H9 (cell line): ENCODE results near the gene GORAB. TPM values are rescaled to one million over a fixed set of nuclear protein-coding genes. Genes with fewer than 3 reads are reported as not detected.

ENCODE experiments used
- DNase-seq: peaks from one replicate; pipeline ENCODE4 v3.0.0-alpha.2; 2017
- H2AFZ ChIP-seq: one replicate; pipeline ENCODE4 v1.6.1; 2013; ENCODE audit warnings: mild to moderate bottlenecking, low read length, control low read depth, moderate library complexity
- H2AK5ac ChIP-seq: 2 replicates; pipeline ENCODE4 v1.6.1; 2013; ENCODE audit warnings: low read length, control low read depth, mixed read lengths; ENCODE audit not compliant: insufficient read length
- H2BK120ac ChIP-seq: one replicate; pipeline ENCODE4 v1.6.1; 2013; ENCODE audit warnings: low read depth, mild to moderate bottlenecking, low read length, control low read depth, inconsistent platforms; ENCODE audit not compliant: poor library complexity, severe bottlenecking
- H2BK12ac ChIP-seq: 2 replicates; pipeline ENCODE4 v1.6.1; 2013; ENCODE audit warnings: low read length, control low read depth, mixed read lengths, low read depth; ENCODE audit not compliant: insufficient read length
- H2BK15ac ChIP-seq: 2 replicates; pipeline ENCODE4 v1.6.1; 2013; ENCODE audit warnings: low read depth, low read length, control low read depth
- H2BK20ac ChIP-seq: one replicate; pipeline ENCODE4 v1.6.1; 2013; ENCODE audit warnings: low read depth, mild to moderate bottlenecking, low read length, control low read depth, inconsistent platforms; ENCODE audit not compliant: poor library complexity, severe bottlenecking
- H2BK5ac ChIP-seq: 2 replicates; pipeline ENCODE4 v1.6.1; 2013; ENCODE audit warnings: low read length, control low read depth, mixed read lengths; ENCODE audit not compliant: insufficient read length
- H3K14ac ChIP-seq: 2 replicates; pipeline ENCODE4 v1.6.1; 2013; ENCODE audit warnings: low read length, control low read depth; ENCODE audit not compliant: insufficient read depth
- H3K18ac ChIP-seq: 2 replicates; pipeline ENCODE4 v1.6.1; 2013; ENCODE audit warnings: low read depth, mild to moderate bottlenecking, mixed read lengths, low read length, control low read depth; ENCODE audit not compliant: insufficient read length
- H3K23ac ChIP-seq: 2 replicates; pipeline ENCODE4 v1.6.1; 2013; ENCODE audit warnings: low read length, control low read depth, mixed read lengths, low read depth; ENCODE audit not compliant: insufficient read length
- H3K23me2 ChIP-seq: 2 replicates; pipeline ENCODE4 v1.6.1; 2013; ENCODE audit warnings: low read depth, mild to moderate bottlenecking, mixed read lengths, low read length, control low read depth; ENCODE audit not compliant: insufficient read length, poor library complexity, severe bottlenecking
- H3K27ac ChIP-seq: 2 replicates; pipeline ENCODE4 v1.5.1; 2013; ENCODE audit warnings: low read length, control low read depth, mixed read lengths, low read depth; ENCODE audit not compliant: insufficient read length
- H3K27me3 ChIP-seq: 2 replicates; pipeline ENCODE4 v1.6.1; 2013; ENCODE audit warnings: low read length, control low read depth, inconsistent platforms; ENCODE audit not compliant: insufficient read depth
- H3K4ac ChIP-seq: 2 replicates; pipeline ENCODE4 v1.6.1; 2013; ENCODE audit warnings: low read depth, mild to moderate bottlenecking, control low read depth, inconsistent platforms, low read length, moderate library complexity
- H3K4me1 ChIP-seq: 2 replicates; pipeline ENCODE4 v1.6.1; 2013; ENCODE audit warnings: low read length, control low read depth, inconsistent platforms; ENCODE audit not compliant: insufficient read depth
- H3K4me2 ChIP-seq: 2 replicates; pipeline ENCODE4 v1.6.1; 2013; ENCODE audit warnings: low read length, control low read depth, mixed read lengths; ENCODE audit not compliant: insufficient read length, insufficient read depth
- H3K56ac ChIP-seq: 2 replicates; pipeline ENCODE4 v1.6.1; 2013; ENCODE audit warnings: low read depth, mild to moderate bottlenecking, mixed read lengths, low read length, control low read depth; ENCODE audit not compliant: insufficient read length
- H3K79me1 ChIP-seq: 2 replicates; pipeline ENCODE4 v1.6.1; 2013; ENCODE audit warnings: low read depth, mild to moderate bottlenecking, moderate library complexity, low read length, control low read depth, inconsistent platforms; ENCODE audit not compliant: insufficient read depth, poor library complexity, severe bottlenecking
- H3K79me2 ChIP-seq: 2 replicates; pipeline ENCODE4 v1.6.1; 2013; ENCODE audit warnings: low read length, control low read depth, inconsistent platforms; ENCODE audit not compliant: insufficient read depth
- H3K9ac ChIP-seq: 2 replicates; pipeline ENCODE4 v1.6.1; 2013; ENCODE audit warnings: low read length, control low read depth, mixed read lengths; ENCODE audit not compliant: insufficient read length; ENCODE audit errors: extremely low read depth
- H3K9me3 ChIP-seq: one replicate; pipeline ENCODE4 v1.6.1; 2013; ENCODE audit warnings: low read depth, low read length, inconsistent platforms; ENCODE audit not compliant: control insufficient read depth
- H3T11ph ChIP-seq: one replicate; pipeline ENCODE4 v1.6.1; 2013; ENCODE audit warnings: mild to moderate bottlenecking, low read length, control low read depth, inconsistent platforms
- H4K20me1 ChIP-seq: one replicate; pipeline ENCODE4 v1.6.1; 2013; ENCODE audit not compliant: control insufficient read depth, insufficient read length, insufficient read depth
- H4K5ac ChIP-seq: 2 replicates; pipeline ENCODE4 v1.6.1; 2013; ENCODE audit warnings: low read depth, mild to moderate bottlenecking, mixed read lengths, low read length, control low read depth; ENCODE audit not compliant: insufficient read length
- H4K8ac ChIP-seq: replicated peaks from 2 replicates; pipeline ENCODE4 v1.6.1; 2013; ENCODE audit warnings: low read length, control low read depth, mixed read lengths, low read depth; ENCODE audit not compliant: insufficient read length
- H4K91ac ChIP-seq: 2 replicates; pipeline ENCODE4 v1.6.1; 2013; ENCODE audit warnings: low read depth, mild to moderate bottlenecking, moderate library complexity, mixed read lengths, low read length, control low read depth; ENCODE audit not compliant: insufficient read length
- H3K27ac Mint-ChIP-seq, 3 experiments: 2 replicates in 2 of 3; 3 replicates in 1 of 3; pipeline ENCODE4 v1.8.0; 2020 to 2021; ENCODE audit warnings: mixed read lengths in 3 of 3, mild to moderate bottlenecking in 1 of 3, moderate library complexity in 1 of 3
- H3K27me3 Mint-ChIP-seq: 2 replicates; pipeline ENCODE4 v1.8.0; 2021; ENCODE audit warnings: low read depth, mild to moderate bottlenecking, moderate library complexity, mixed read lengths
- H3K36me3 Mint-ChIP-seq, 3 experiments: 2 replicates in 2 of 3; 3 replicates in 1 of 3; pipeline ENCODE4 v1.8.0; 2020 to 2021; ENCODE audit warnings: low read depth in 3 of 3, mixed read lengths in 3 of 3; ENCODE audit not compliant: insufficient read depth in 1 of 3
- H3K4me1 Mint-ChIP-seq, 2 experiments: 2 replicates each; pipeline ENCODE4 v1.8.0; 2020; ENCODE audit warnings: mixed read lengths in 2 of 2
- H3K4me3 Mint-ChIP-seq, 2 experiments: 2 replicates in 1 of 2; 3 replicates in 1 of 2; pipeline ENCODE4 v1.8.0; 2020 to 2021; ENCODE audit warnings: mild to moderate bottlenecking in 2 of 2, mixed read lengths in 2 of 2, moderate library complexity in 1 of 2
- H3K9me3 Mint-ChIP-seq, 2 experiments: 2 replicates in 1 of 2; 3 replicates in 1 of 2; pipeline ENCODE4 v1.8.0; 2020; ENCODE audit warnings: mild to moderate bottlenecking in 2 of 2, mixed read lengths in 2 of 2, moderate library complexity in 1 of 2
- CTCF ChIP-seq: fragments of 200-600 bp; sonication (generic); conservative IDR thresholded peaks from 3 replicates; pipeline ENCODE4 v1.8.0; 2021; ENCODE audit warnings: antibody characterized with exemption, mild to moderate bottlenecking
- WGBS: extraction: QIAGEN DNeasy Blood & Tissue Kit; methylation state at CpG from one replicate; pipeline ENCODE4 v1.1.7; 2013; ENCODE audit warnings: missing lambda C conversion rate, low lambda C conversion rate, mixed read lengths; ENCODE audit not compliant: insufficient read length; ENCODE audit errors: extremely low coverage; 5-methylcytosine and 5-hydroxymethylcytosine counted together
- total RNA-seq: library from RNA; stranded (reverse); gene quantifications from 2 replicates; pipeline ENCODE4 v1.2.1, GENCODE V29; 2021

GORAB gene
- total RNA-seq, 1 experiment from 2014 or later = 17.8 TPM

DNA sequence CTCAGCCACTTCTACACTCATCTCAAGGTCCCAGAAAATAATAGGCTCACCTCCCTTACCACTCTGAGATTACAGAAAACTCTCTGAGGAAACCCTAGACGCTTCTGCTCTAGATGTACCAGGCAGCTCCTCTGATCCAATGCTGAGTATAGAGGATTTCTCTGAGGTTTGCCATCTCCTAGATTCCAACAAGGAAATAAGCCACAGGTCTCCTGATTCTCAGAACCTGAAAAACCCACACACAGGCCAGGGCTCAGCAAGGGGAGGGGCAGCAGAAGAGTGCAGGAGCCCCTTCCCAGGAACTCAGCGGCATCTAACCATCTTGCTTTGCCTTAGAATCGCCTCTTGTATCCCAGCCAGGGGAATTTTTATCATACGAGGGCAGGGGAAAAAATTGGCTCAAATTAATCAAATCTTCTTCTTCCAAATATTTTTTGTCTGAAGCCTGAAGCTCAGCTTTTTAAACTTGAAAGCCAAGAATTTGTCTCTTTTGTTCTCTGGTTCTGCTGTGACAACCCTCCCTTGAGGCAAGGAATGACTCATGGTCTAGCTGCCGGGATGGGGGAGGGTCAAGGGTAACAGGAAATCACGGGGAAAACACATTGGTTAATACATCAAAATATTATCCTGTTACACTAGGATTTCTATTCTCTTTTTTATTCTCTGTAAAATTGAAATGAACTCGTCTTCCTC, 30.8 kb downstream of the GORAB start:
- Histone ChIP-seq H2BK5ac (no peak overlapping the region), H3K4me1 (peaks cover 11% of the 10 kb centered on the region), H3K4me2 (peak overlapping the region; percentile 8), H4K8ac (no peak overlapping the region), H2BK20ac (no peak overlapping the region), H2AK5ac (no peak overlapping the region), H3K56ac (no peak overlapping the region), H3K18ac (peak overlapping the region; percentile 51), H3K27ac (no peak overlapping the region), H3K23ac (no peak overlapping the region), H2BK15ac (no peak overlapping the region), H3K9ac (no peak overlapping the region), H3K14ac (peak overlapping the region; percentile 72; the same call in 1 of the 2 replicates), H4K5ac (no peak overlapping the region), H2AFZ (peak overlapping the region; percentile 34), H4K20me1 (no peaks in the 10 kb centered on the region), H4K91ac (no peak overlapping the region), H3K23me2 (no peaks in the 10 kb centered on the region), H3K4ac (no peak overlapping the region), H3K79me1 (no peaks in the 10 kb centered on the region), H3K27me3 (no peaks in the 10 kb centered on the region), H3T11ph (no peak overlapping the region), H3K79me2 (no peaks in the 10 kb centered on the region), H2BK120ac (no peak overlapping the region), H3K9me3 (no peaks in the 10 kb centered on the region), H2BK12ac (no peak overlapping the region)
- no CpG with 5 or more reads among the region's 7 CpGs for WGBS
- peaks cover 0 to 8% (median 3%) of the 10 kb centered on the region in 3 experiments; a peak in 3 of 7 replicates for H3K36me3 Mint-ChIP-seq
- H3K4me1 Mint-ChIP-seq = peaks cover 26 to 34% of the 10 kb centered on the region in 2 experiments
- no peak for TF ChIP-seq CTCF
- DNase-seq = peak; percentile 61
- H3K9me3 Mint-ChIP-seq = no peaks in the 10 kb centered on the region; a peak in 1 of 5 replicates
- H3K4me3 Mint-ChIP-seq = no peak overlapping the region; a peak in 1 of 5 replicates
- peak overlapping the region in 2 of 3 experiments; percentile 50 to 94; a peak in 4 of 7 replicates for H3K27ac Mint-ChIP-seq
- H3K27me3 Mint-ChIP-seq = no peaks in the 10 kb centered on the region
